Stimulated activated CD8-positive, alpha-beta memory T cell treated with anti-CD3 and anti-CD28 coated beads, Interleukin-4, amount 100 ng/mL, for 1 hour (primary cell): ENCODE data around the gene SLC9A3.

Experiments
- DNase-seq, 2 donors: peaks; one replicate each; pipeline ENCODE4 v3.0.0-alpha.2; 2020; ENCODE audit warnings: low read depth in 2 of 2, low spot score in 1 of 2

Gene SLC9A3

GRCh38 chr5:539469-540070 lies 15.3 kb upstream of the SLC9A3 start:
- no peak for DNase-seq

GRCh38 chr5:538801-539468 lies 14.7 kb upstream of the SLC9A3 start:
- DNase-seq, result no peak

- DNase-seq, result no peak
Observed at GRCh38 chr5:538271-538771, 14.1 kb upstream of the SLC9A3 start.

- no peak for DNase-seq
Observed at GRCh38 chr5:537621-538071, 13.4 kb upstream of the SLC9A3 start.

- no peak for DNase-seq
Observed at GRCh38 chr5:537098-537497, 12.8 kb upstream of the SLC9A3 start.

- no peak for DNase-seq
Observed at GRCh38 chr5:535846-536698, 11.8 kb upstream of the SLC9A3 start.

- DNase-seq, result no peak
Observed at GRCh38 chr5:534743-535671, 10.8 kb upstream of the SLC9A3 start.

- no peak for DNase-seq
Observed at GRCh38 chr5:533955-534742, 9.9 kb upstream of the SLC9A3 start.

- no peak for DNase-seq
Observed at GRCh38 chr5:533243-533954, 9.2 kb upstream of the SLC9A3 start.

GRCh38 chr5:532521-533242 lies 8.4 kb upstream of the SLC9A3 start:
- DNase-seq, result no peak

- no peak for DNase-seq
Observed at GRCh38 chr5:531749-532315, 7.6 kb upstream of the SLC9A3 start.

GRCh38 chr5:531101-531748 lies 7.0 kb upstream of the SLC9A3 start:
- no peak for DNase-seq

- DNase-seq, result no peak
Observed at GRCh38 chr5:530001-530955, 6.0 kb upstream of the SLC9A3 start.

GRCh38 chr5:528629-529511 lies 4.6 kb upstream of the SLC9A3 start:
- DNase-seq, result no peak
